ENCODE measurements around the gene LPA.
"Not testable (repeated sequence)": the region's sequence is repeated elsewhere in the genome, so short reads cannot be mapped to it uniquely, and the experiment has no call there.

LPA gene

GRCh38 chr6:160661216-160661615 lies 2.9 kb downstream of the LPA start:
- DNase-seq (ENCODE audit: low read depth): no peak

- no peak for DNase-seq (ENCODE audit: low read depth)
Measured at GRCh38 chr6:160659562-160659961, 4.5 kb downstream of the LPA start.

GRCh38 chr6:160634706-160635105 lies 29.4 kb downstream of the LPA start:
- no peak for DNase-seq (ENCODE audit: low read depth)

GRCh38 chr6:160595838-160596832 lies 67.9 kb downstream of the LPA start:
- DNase-seq (ENCODE audit: low read depth): no peak

GRCh38 chr6:160595297-160595696 lies 68.8 kb downstream of the LPA start:
- DNase-seq (ENCODE audit: low read depth): not testable (repeated sequence)

- no peak for DNase-seq (ENCODE audit: low read depth)
Measured at GRCh38 chr6:160586374-160586773, 77.7 kb downstream of the LPA start.

GRCh38 chr6:160583794-160584193 lies 80.3 kb downstream of the LPA start:
- no peak for DNase-seq (ENCODE audit: low read depth)

- DNase-seq (ENCODE audit: low read depth): no peak
Measured at GRCh38 chr6:160581406-160581805, 82.7 kb downstream of the LPA start.

GRCh38 chr6:160578515-160578914 lies 85.6 kb downstream of the LPA start:
- DNase-seq (ENCODE audit: low read depth): not testable (repeated sequence)

- DNase-seq (ENCODE audit: low read depth): no peak
Measured at GRCh38 chr6:160573943-160574342, 90.1 kb downstream of the LPA start.

GRCh38 chr6:160571201-160571600 lies 92.9 kb downstream of the LPA start:
- not testable (repeated sequence) for DNase-seq (ENCODE audit: low read depth)

- DNase-seq (ENCODE audit: low read depth): no peak
Measured at GRCh38 chr6:160544802-160545201, 119.3 kb downstream of the LPA start.

- no peak for DNase-seq (ENCODE audit: low read depth)
Measured at GRCh38 chr6:160535270-160535669, 128.8 kb downstream of the LPA start.

- DNase-seq (ENCODE audit: low read depth): peak; percentile 38
Measured at GRCh38 chr6:160534050-160534696, 129.9 kb downstream of the LPA start.

- no peak for DNase-seq (ENCODE audit: low read depth)
Measured at GRCh38 chr6:160532315-160532714, 131.8 kb downstream of the LPA start.

GRCh38 chr6:160531826-160532225 lies 132.2 kb downstream of the LPA start:
- DNase-seq (ENCODE audit: low read depth): no peak

- not testable (repeated sequence) for DNase-seq (ENCODE audit: low read depth)
Measured at GRCh38 chr6:160529524-160529923, 134.6 kb downstream of the LPA start.

- DNase-seq (ENCODE audit: low read depth): no peak
Measured at GRCh38 chr6:160523223-160523622, 140.9 kb downstream of the LPA start.

GRCh38 chr6:160520043-160520904 lies 143.8 kb downstream of the LPA start:
- DNase-seq (ENCODE audit: low read depth): peak; percentile 30

- DNase-seq (ENCODE audit: low read depth): peak; percentile 62
Measured at GRCh38 chr6:160519603-160520042, 144.5 kb downstream of the LPA start.

GRCh38 chr6:160519133-160519532 lies 144.9 kb downstream of the LPA start:
- no peak for DNase-seq (ENCODE audit: low read depth)

GRCh38 chr6:160513836-160514235 lies 150.2 kb downstream of the LPA start:
- DNase-seq (ENCODE audit: low read depth): no peak
